GM12891 (cell line): ENCODE measurements around the gene MFSD8.
"Not testable (repeated sequence)": the region's sequence is repeated elsewhere in the genome, so short reads cannot be mapped to it uniquely, and the experiment has no call there.

Experiments used
- POLR2A ChIP-seq: IDR thresholded peaks from 2 replicates; pipeline ENCODE4 v1.6.1; 2011; ENCODE audit warnings: low read depth, low read length, control low read depth
- POLR2AphosphoS5 ChIP-seq: IDR thresholded peaks from 2 replicates; pipeline ENCODE4 v1.6.1; 2011; ENCODE audit warnings: low read depth, low read length, control low read depth
- POU2F2 ChIP-seq: IDR thresholded peaks from 2 replicates; pipeline ENCODE4 v1.6.1; 2011; ENCODE audit warnings: low read depth, mild to moderate bottlenecking, control low read depth, low read length, moderate library complexity
- SPI1 ChIP-seq: IDR thresholded peaks from 2 replicates; pipeline ENCODE4 v1.6.1; 2011; ENCODE audit warnings: low read depth, low read length, control low read depth

GRCh38 chr4:127996521-127996920 lies 31.5 kb upstream of the MFSD8 start:
- not testable (repeated sequence) for TF ChIP-seq POLR2AphosphoS5, POLR2A, POU2F2, SPI1
